Measurements from ENCODE around the gene ZC3H6. TPM values are rescaled to one million over a fixed set of nuclear protein-coding genes. Genes with fewer than 3 reads are reported as not detected.

Gene ZC3H6
- total and polyA plus RNA-seq, 2 of the 4 experiments (the other 2 are of a cell fraction): 0.55 to 2.0 TPM

DNA sequence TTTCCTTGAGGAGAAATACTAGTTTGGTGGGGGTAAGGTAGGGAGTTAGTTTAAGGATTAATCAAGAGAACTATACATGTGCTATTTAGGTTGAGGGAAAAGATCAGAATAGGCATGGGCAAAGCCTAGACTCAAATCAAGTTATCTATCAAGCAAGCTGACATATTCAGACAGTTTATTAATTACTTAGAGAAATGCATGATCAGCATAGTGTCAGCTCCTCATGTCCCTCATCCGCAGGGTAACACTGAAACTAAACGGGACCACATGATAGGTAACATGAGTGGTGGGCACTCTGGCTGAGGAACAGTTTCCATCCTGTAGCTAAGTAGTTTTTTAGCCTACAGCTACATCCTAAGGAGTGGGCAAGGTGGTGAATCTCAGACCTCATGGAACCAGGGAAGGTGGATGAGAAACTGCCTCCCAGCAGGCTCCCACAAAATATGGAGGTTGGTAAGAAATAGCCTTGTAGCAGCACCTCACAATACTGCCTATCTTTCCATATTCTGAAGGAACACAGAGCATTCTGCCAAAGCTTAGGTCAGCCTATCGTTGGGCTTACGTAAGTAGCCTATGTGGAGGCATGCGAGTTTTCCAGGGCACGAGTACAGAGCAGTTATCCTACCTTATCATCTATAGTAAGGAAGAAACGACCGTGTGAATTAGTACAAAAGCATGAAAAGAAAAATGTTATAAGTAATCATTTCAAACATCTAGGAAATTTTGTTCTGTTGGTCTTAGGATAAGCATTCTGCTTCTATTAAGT is 18.4 kb downstream of the ZC3H6 start:
- H3K27ac ChIP-seq (ENCODE audit: insufficient read depth, low read length): no peak overlapping the region
- DNase-seq (no peak), ATAC-seq (ENCODE audit: low read depth) (no peak)
- H3K36me3 ChIP-seq (ENCODE audit: control insufficient read depth, insufficient read depth, low read length): no peaks in the 10 kb centered on the region
- TF ChIP-seq, protein P1, sequence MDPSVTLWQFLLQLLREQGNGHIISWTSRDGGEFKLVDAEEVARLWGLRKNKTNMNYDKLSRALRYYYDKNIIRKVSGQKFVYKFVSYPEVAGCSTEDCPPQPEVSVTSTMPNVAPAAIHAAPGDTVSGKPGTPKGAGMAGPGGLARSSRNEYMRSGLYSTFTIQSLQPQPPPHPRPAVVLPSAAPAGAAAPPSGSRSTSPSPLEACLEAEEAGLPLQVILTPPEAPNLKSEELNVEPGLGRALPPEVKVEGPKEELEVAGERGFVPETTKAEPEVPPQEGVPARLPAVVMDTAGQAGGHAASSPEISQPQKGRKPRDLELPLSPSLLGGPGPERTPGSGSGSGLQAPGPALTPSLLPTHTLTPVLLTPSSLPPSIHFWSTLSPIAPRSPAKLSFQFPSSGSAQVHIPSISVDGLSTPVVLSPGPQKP (IDR thresholded peaks at IDR 0.05; ENCODE audit: borderline replicate concordance, low read depth, low read length): no peak
- TF ChIP-seq MAFK (IDR thresholded peaks at IDR 0.05; ENCODE audit: low read depth, low read length): peak; percentile 17; the same call in 1 of the 2 replicates
- no peak overlapping the region for H2BK5ac ChIP-seq (ENCODE audit: low read depth, low read length, poor library complexity, severe bottlenecking)
- no peaks in the 10 kb centered on the region for H3K27me3 ChIP-seq (ENCODE audit: control insufficient read depth, insufficient read depth, low read length)
- in situ Hi-C loops (cut with MboI; ENCODE audit: low sequenced_read_pairs) (no loop called here), dilution Hi-C loops (cut with HindIII; ENCODE audit: low sequenced_read_pairs, unreplicated experiment) (no loop called here), intact Hi-C loops (cut with micrococcal nuclease) (no loop called here)
- H2AK9ac ChIP-seq (replicated peaks; ENCODE audit: low read depth, low read length, poor library complexity): no peak overlapping the region
- H3K4me1 ChIP-seq (ENCODE audit: control insufficient read depth, insufficient read depth, low read length): no peaks in the 10 kb centered on the region
- H4K91ac ChIP-seq (ENCODE audit: insufficient read depth, low read depth, low read length): no peak overlapping the region
- no peak overlapping the region for H3K56ac ChIP-seq (ENCODE audit: extremely low read depth, insufficient read depth, low read length)
- no peak overlapping the region for H3K4me3 ChIP-seq (ENCODE audit: insufficient read depth, low read depth, low read length)
- BruUV-seq (replicated peaks): no TSS peak
- no CpG with 5 or more reads among the region's 8 CpGs for WGBS, 2 experiments (ENCODE audit: extremely low coverage in 2 of 2, insufficient read length in 1 of 2)
- no peak overlapping the region for H3K14ac ChIP-seq (replicated peaks; ENCODE audit: low read depth, low read length)
- no peaks in the 10 kb centered on the region for H4K20me1 ChIP-seq (ENCODE audit: insufficient read depth, low read length)
- no peaks in the 10 kb centered on the region for H3K9me1 ChIP-seq (ENCODE audit: insufficient read depth, low read length)
- H4K8ac ChIP-seq (ENCODE audit: low read depth in 2 of 2, low read length in 2 of 2): no peak overlapping the region
- H2BK20ac ChIP-seq (ENCODE audit: low read depth, low read length): no peak overlapping the region
- H3K4me2 ChIP-seq (ENCODE audit: low read depth, low read length): no peak overlapping the region
- peaks cover 0 to 4% of the 10 kb centered on the region in 2 experiments; a peak in 1 of 4 replicates for H3K79me1 ChIP-seq (ENCODE audit: low read depth in 1 of 2, low read length in 2 of 2)
- no peak overlapping the region for H2AFZ ChIP-seq (replicated peaks; ENCODE audit: low read length, poor library complexity)
- no peak overlapping the region for H3K18ac ChIP-seq (ENCODE audit: low read depth, low read length)
- no peak overlapping the region for H3K4ac ChIP-seq (ENCODE audit: low read depth, low read length)
- POLR2A ChIA-PET (ENCODE audit: unreplicated experiment): no interaction called here
- no peak overlapping the region for H2BK15ac ChIP-seq (ENCODE audit: low read depth, low read length)
- no peak overlapping the region for H3K23ac ChIP-seq (ENCODE audit: low read depth, low read length)
- no peak overlapping the region for H2AK5ac ChIP-seq (ENCODE audit: low read depth, low read length)
- no peak overlapping the region for H3K9ac ChIP-seq (ENCODE audit: low read depth, low read length)
- no peaks in the 10 kb centered on the region for H3K9me3 ChIP-seq (ENCODE audit: control insufficient read depth, insufficient read depth, low read length)
- H2BK120ac ChIP-seq (ENCODE audit: low read depth, low read length): no peak overlapping the region
- no peak overlapping the region for H4K5ac ChIP-seq (ENCODE audit: low read depth, low read length)
- CTCF ChIA-PET: no interaction called here

Data from IMR-90 (cell line).